H7 (cell line): ENCODE results near the gene CFAP100. TPM values are rescaled to one million over a fixed set of nuclear protein-coding genes. Genes with fewer than 3 reads are reported as not detected.

Source experiments
- DNase-seq: peaks from one replicate; pipeline ENCODE4 v3.0.0; 2012
- H3K27me3 ChIP-seq: 2 replicates; pipeline ENCODE4 v1.6.0; 2011; ENCODE audit warnings: mild to moderate bottlenecking, low read length; ENCODE audit not compliant: control insufficient read depth, insufficient read depth
- H3K36me3 ChIP-seq: replicated peaks from 2 replicates; pipeline ENCODE4 v1.5.1; 2011; ENCODE audit warnings: low read length; ENCODE audit not compliant: control insufficient read depth, insufficient read depth
- H3K4me3 ChIP-seq: 2 replicates; pipeline ENCODE4 v1.5.1; 2011; ENCODE audit warnings: low read depth, mild to moderate bottlenecking, control low read depth, low read length, moderate library complexity; ENCODE audit not compliant: insufficient read depth
- total RNA-seq: library from RNA; depleted of rRNA; stranded (reverse); fragments of >200 nt; shearing (Covaris generic); gene quantifications from 2 replicates; pipeline ENCODE4 v1.2.3, GENCODE V29; 2014

CFAP100 gene
- total RNA-seq, 1 experiment from 2014 or later, result 0.24 TPM

DNA sequence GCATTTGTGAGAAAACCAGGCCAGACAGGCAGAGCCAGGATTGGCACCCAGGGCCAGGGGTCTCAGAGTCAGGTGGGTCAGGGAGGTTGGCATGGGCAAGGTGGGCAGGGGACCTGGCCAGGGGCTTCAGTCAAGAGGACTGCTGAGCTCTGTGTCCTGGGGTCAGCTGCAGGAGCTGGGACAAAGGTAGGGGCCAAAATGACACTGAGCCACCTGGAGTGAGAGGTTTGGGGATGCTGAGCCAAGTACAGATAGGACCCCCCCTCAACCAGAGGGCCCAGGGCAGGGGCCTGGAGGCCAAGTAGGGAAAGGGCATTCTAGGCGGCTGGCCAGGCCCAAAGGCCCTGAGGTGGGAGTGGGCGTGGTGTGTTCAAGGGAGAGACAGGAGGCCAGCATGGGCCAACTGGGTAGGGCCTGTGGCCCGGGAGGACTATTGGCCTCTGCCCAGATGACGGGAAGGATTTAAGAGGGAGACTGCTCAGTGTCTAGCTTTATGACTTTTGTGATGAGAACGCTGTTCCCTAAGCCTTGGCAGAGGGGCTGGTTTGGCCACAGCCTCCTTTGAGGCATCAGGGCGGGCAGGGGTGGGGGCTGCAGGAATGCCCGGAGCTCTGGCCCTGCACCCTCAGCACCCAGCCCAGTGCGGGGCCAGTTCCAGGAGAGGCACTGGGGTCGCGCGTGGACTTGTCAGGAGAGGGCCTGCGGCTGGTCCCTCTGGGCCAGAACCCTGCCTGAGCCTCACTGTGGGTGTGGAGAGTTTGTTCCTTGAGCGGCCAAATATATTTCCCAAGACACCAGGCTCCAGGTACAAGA is 3.1 kb downstream of the CFAP100 start:
- H3K27me3 ChIP-seq, result peaks cover 19% of the 10 kb centered on the region
- no peaks in the 10 kb centered on the region for H3K36me3 ChIP-seq
- no peak overlapping the region for H3K4me3 ChIP-seq
- DNase-seq, result no peak

DNA sequence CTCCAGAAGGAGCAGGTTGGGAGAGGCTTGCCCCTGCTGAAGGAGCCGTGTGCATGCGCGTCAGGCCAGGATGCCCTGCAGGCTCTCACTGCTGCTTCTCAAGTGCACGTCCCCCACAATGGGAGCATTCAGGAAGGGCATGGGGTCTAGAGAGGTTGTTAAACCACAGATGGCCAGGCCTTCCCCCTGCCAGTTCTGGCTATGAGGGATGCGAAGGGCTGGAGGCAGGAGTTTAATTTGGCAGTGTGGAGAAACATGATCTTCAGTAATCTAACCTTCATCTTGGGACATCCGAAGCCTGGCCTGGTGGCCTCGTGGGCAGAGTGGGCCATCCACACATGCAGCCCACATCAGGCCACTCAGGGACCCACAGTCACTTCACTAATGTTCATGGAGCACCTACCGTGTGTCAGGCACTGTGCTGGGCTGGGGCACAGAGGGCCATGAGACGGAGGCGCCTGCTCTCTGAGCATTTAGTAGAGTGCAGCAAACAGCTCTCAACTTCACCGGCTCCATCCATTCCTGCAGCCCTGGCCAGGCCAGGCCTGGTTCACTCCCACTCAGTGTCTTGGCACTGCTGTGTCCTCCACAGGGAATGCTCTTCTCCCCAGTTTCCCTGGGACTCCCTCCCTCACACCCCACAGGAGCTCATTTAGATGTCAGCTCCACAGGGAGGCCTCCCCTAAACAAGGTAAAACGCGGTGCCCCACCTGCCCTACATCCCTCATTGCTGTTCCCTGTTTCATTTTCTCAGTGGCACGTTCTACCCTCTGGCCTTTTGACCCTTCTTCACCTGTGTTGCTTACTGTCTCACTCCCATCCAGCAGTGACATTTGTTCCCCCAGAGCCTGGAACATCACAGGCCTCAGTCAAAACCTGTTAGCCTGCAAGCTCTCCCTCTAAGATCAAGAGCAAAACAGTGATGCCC is 4.0 kb downstream of the CFAP100 start:
- no peaks in the 10 kb centered on the region for H3K36me3 ChIP-seq
- H3K27me3 ChIP-seq, result peaks cover 14% of the 10 kb centered on the region
- no peak for DNase-seq
- no peak overlapping the region for H3K4me3 ChIP-seq

DNA sequence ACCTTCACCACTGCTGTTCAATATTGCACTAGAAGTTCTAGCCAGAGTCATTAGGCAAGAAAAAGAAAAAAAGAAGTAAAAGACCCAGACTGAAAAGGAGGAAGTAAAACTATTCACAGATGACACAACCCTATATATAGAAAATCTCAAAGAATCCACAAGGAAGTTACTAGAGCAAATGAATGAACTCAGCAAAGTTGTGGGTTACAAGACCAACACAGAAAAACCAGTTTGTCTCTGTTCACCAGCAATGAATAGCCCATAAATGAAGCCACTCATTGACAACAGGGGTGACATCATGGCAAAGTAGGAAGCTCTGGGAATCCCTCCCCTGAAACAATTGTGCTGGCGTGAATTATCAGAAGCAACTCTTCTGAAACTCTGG is 4.6 kb downstream of the CFAP100 start:
- Histone ChIP-seq H3K27me3 (peaks cover 8% of the 10 kb centered on the region), H3K36me3 (no peaks in the 10 kb centered on the region), H3K4me3 (no peak overlapping the region)
- DNase-seq, result no peak

GRCh38 chr3:126399756-126400155 is 5.0 kb downstream of the CFAP100 start:
- H3K4me3 ChIP-seq, result no peak overlapping the region
- DNase-seq, result no peak
- H3K27me3 ChIP-seq, result peaks cover 5% of the 10 kb centered on the region; the same call in 1 of the 2 replicates
- H3K36me3 ChIP-seq, result no peaks in the 10 kb centered on the region

GRCh38 chr3:126401611-126402160 is 7.0 kb downstream of the CFAP100 start:
- no peaks in the 10 kb centered on the region for H3K27me3 ChIP-seq
- H3K36me3 ChIP-seq, result no peaks in the 10 kb centered on the region
- H3K4me3 ChIP-seq, result no peak overlapping the region
- DNase-seq, result no peak

GRCh38 chr3:126402178-126402577 is 7.5 kb downstream of the CFAP100 start:
- no peak overlapping the region for H3K4me3 ChIP-seq
- H3K27me3 ChIP-seq, result no peaks in the 10 kb centered on the region
- no peak for DNase-seq
- H3K36me3 ChIP-seq, result no peaks in the 10 kb centered on the region

DNA sequence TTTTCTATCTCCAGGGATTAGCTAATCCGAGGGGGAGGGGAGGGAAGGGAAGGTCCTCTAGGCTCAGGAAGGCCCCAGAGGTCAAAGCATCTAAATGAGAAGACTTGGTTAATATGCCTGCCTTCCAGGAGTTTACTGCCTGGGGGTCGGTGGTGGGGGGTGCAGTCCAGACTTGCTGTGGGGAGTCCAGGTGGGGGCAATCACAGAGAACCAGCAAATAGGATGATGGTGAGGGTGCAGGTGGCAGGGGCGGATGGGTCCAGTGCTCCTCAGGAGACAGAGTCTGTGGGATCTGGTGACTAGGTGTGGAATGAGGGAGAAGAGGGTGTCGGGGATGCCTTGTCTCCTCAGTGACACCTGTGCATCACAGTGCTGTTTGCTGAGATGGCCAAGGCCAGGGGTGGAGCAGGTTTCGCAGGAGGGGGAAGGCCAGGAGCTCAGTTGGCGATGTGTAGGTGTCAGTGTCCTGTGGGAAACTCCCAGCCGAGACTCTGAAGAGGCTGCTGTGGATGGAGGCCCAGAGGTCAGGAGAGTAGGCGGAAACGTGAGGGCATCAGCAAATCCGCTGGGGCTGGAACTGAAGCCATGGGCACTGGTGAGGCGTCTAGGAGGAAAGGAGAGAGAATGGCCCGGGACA is 8.1 kb downstream of the CFAP100 start:
- no peak for DNase-seq
- H3K27me3 ChIP-seq, result no peaks in the 10 kb centered on the region
- no peak overlapping the region for H3K4me3 ChIP-seq
- H3K36me3 ChIP-seq, result no peaks in the 10 kb centered on the region

DNA sequence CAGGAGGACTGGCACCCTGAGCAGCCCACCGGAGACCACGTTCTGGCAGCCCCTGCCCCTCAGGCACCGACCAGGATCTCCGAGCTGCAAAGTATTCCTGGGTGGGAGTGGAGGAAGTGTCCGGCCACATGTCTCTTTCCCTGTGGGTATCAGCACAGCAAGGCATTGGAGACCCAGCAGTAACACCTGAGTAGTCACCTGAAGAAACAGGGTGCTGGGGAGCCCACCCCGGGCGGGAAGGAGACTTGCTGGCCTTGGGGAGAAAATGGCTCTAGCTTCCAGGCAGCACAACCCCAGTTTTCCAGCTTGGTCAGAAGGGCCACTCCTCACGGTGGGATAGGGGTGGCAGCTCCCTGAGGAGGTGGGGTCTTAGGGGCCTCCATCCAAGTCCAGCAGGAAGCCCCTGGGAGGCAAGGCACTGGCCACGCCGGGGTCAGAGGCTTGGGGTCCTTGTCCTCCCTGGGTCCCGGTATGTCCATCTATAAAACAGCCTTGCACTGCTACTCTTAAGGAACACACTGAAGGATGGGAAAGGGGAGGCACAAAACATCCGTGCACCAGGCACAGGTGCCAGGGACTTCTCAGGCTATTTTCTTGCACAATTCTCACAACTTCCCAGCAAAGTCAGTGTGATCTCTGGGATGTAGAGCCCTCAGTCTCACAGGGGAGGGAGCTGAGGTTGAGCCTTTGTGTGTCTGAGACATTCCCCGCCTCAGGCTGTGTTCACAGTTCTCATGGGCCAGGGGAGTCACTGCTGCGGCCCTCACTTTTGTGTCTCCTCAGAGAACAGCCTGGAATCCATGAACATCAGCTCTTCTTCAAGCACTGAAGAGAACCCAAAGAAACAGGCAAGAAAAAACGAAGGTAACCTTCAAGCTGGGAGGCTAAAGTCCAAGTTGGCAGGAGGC is 11.9 kb downstream of the CFAP100 start:
- no peaks in the 10 kb centered on the region for H3K36me3 ChIP-seq
- no peaks in the 10 kb centered on the region for H3K27me3 ChIP-seq
- H3K4me3 ChIP-seq, result no peak overlapping the region
- DNase-seq, result peak; percentile 33

DNA sequence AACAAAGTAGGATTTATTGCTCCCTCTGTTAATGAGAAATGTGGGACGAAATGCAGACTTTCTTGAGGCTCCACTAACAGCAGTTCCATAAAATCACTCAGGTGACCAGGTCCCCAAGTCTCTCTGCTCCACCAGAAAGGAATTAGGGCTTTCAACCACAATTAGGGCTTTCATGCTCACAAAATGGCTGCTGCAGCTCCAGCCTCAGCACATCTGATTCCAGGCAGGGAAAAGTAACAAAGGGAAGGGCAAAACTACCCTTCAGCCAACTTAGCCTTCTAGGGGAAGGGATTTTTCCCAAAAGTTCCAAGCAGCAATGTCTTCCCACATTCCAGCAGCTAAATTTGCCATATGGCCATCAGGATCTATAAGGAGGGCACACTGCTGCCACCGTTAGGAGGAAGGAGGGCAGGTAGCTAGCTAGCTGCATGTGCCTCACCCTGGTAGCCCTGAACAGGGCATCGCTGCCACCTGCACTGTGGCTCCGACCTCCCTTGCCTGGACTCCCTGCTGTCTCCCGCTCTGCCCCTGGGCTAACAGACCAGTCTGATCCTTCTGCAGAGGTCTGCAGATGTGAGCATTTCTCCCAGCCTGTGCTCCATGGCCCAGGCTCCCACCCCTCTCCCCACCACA is 12.8 kb downstream of the CFAP100 start:
- Histone ChIP-seq H3K36me3 (no peaks in the 10 kb centered on the region), H3K4me3 (no peak overlapping the region), H3K27me3 (no peaks in the 10 kb centered on the region)
- peak; percentile 38 for DNase-seq

DNA sequence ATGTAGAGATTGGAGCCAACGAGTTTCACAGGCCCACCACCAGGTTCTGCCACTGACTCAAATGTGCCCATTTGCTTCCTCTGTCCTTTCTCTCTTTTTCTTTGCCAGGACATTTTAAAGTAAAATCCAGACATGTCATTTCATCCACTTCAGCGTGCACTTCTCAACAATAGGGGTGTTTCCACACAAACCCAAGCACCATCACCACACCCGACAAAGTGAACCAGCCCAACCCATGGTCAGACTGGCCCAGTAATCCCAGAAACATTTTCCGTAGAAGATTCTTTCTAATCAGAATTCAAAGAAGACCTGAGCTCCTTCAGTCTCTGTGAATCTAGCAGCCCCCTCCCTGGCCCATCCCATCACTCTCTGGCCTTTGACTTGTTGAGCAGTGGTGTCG is 13.4 kb downstream of the CFAP100 start:
- Histone ChIP-seq H3K36me3 (no peaks in the 10 kb centered on the region), H3K27me3 (no peaks in the 10 kb centered on the region), H3K4me3 (no peak overlapping the region)
- peak; percentile 6 for DNase-seq

GRCh38 chr3:126412841-126413692 is 18.4 kb downstream of the CFAP100 start:
- Histone ChIP-seq H3K36me3 (no peaks in the 10 kb centered on the region), H3K27me3 (no peaks in the 10 kb centered on the region), H3K4me3 (no peak overlapping the region)
- DNase-seq, result peak; percentile 27

GRCh38 chr3:126413693-126414080 is 19.0 kb downstream of the CFAP100 start:
- H3K4me3 ChIP-seq, result no peak overlapping the region
- H3K36me3 ChIP-seq, result no peaks in the 10 kb centered on the region
- no peaks in the 10 kb centered on the region for H3K27me3 ChIP-seq
- no peak for DNase-seq

- no peaks in the 10 kb centered on the region for H3K36me3 ChIP-seq
- H3K27me3 ChIP-seq, result no peaks in the 10 kb centered on the region
- DNase-seq, result no peak
- no peak overlapping the region for H3K4me3 ChIP-seq
Measured at GRCh38 chr3:126414406-126414805, 19.7 kb downstream of the CFAP100 start.
